Transverse colon (tissue), 4 donors: ENCODE results near the gene ARHGAP6.

Source experiments
- CTCF ChIP-seq, 5 experiments: fragments of 200-600 bp in 3 of 5; fragments of 450-650 bp in 2 of 5; sonication (generic) in 3 of 5; IDR thresholded peaks; 1 replicate in 2 of 5; 2 replicates in 3 of 5; pipeline ENCODE4 v1.5.1; 2016 to 2017; ENCODE audit warnings: antibody characterized with exemption in 5 of 5, inconsistent platforms in 3 of 5, mild to moderate bottlenecking in 2 of 5, moderate library complexity in 1 of 5
- EP300 ChIP-seq: sonication (generic); formaldehyde crosslinking; IDR thresholded peaks from one replicate; pipeline ENCODE4 v1.6.1; 2017; ENCODE audit warnings: antibody characterized with exemption, low read depth
- POLR2A ChIP-seq: fragments of 450-650 bp; IDR thresholded peaks from one replicate; pipeline ENCODE4 v1.6.1; 2016; ENCODE audit warnings: antibody characterized with exemption, mild to moderate bottlenecking, moderate library complexity
- POLR2AphosphoS5 ChIP-seq, 3 donors: sonication (generic); formaldehyde crosslinking; IDR thresholded peaks; one replicate each; pipeline ENCODE4 v1.6.1; 2016; ENCODE audit warnings: antibody characterized with exemption in 3 of 3

- TF ChIP-seq CTCF (IDR thresholded peaks at IDR 0.05), result no peak
- TF ChIP-seq POLR2AphosphoS5 (IDR thresholded peaks at IDR 0.05), result no peak
- TF ChIP-seq EP300, result no peak
- TF ChIP-seq POLR2A, result no peak
These were observed 235.4 kb downstream of the ARHGAP6 start for GRCh38 chrX:11430271-11430670.
